AG04450 (cell line): ENCODE data around the gene COL5A2. TPM values are rescaled to one million over a fixed set of nuclear protein-coding genes. Genes with fewer than 3 reads are reported as not detected.

Experiments used
- CTCF ChIA-PET: fragments of 300-600, 350-600 bp; formaldehyde crosslinking; extraction: SDS; loops from one replicate; lab custom pipeline; 2022; ENCODE audit warnings: antibody characterized with exemption, inconsistent platforms; lab: Charles Lee
- POLR2A ChIA-PET: fragments of 350-600 bp; formaldehyde crosslinking; extraction: SDS; loops from one replicate; lab custom pipeline; 2021; ENCODE audit warnings: antibody characterized with exemption, inconsistent platforms; lab: Yijun Ruan, JAX
- DNase-seq: peaks from one replicate; pipeline ENCODE4 v3.0.0-alpha.2; 2011; ENCODE audit warnings: low read depth, low spot score
- H3K27ac ChIP-seq: one replicate; pipeline ENCODE4 v1.5.1; 2012; ENCODE audit warnings: low read depth, low read length, control low read depth
- H3K27me3 ChIP-seq: one replicate; pipeline ENCODE4 v1.6.0; 2012; ENCODE audit warnings: low read length; ENCODE audit not compliant: control insufficient read depth, insufficient read depth
- H3K4me3 ChIP-seq: 2 replicates; pipeline ENCODE4 v1.5.1; 2011; ENCODE audit warnings: mild to moderate bottlenecking, low read depth, low read length, control low read depth
- H3K9me3 ChIP-seq: 2 replicates; pipeline ENCODE4 v1.5.1; 2012; ENCODE audit warnings: low read length; ENCODE audit not compliant: control insufficient read depth, insufficient read depth
- CTCF ChIP-seq: IDR thresholded peaks from 2 replicates; pipeline ENCODE4 v1.5.1; 2011; ENCODE audit warnings: low read depth, low read length, control low read depth, inconsistent platforms
- polyA plus RNA-seq: library from polyadenylated mRNA; depleted of rRNA; stranded (reverse); fragments of >200 nt; gene quantifications from 2 replicates; pipeline ENCODE4 v1.2.3, GENCODE V29; 2011

The COL5A2 gene
- polyA plus RNA-seq, 1 experiment: 305 TPM

- ChIA-PET POLR2A (no interaction called here), CTCF (interaction anchor here (0.6 to 1.2 kb wide), 2 partner anchors 19 to 40 kb away, joined by 3 read pairs; no protein-coding TSS in a partner anchor)
- no peak for DNase-seq
- Histone ChIP-seq H3K27ac (no peak overlapping the region), H3K27me3 (no peaks in the 10 kb centered on the region), H3K9me3 (no peaks in the 10 kb centered on the region), H3K4me3 (no peak overlapping the region)
- no peak for TF ChIP-seq CTCF
Observed at GRCh38 chr2:189183170-189183569, 3.6 kb upstream of the COL5A2 start.

DNA sequence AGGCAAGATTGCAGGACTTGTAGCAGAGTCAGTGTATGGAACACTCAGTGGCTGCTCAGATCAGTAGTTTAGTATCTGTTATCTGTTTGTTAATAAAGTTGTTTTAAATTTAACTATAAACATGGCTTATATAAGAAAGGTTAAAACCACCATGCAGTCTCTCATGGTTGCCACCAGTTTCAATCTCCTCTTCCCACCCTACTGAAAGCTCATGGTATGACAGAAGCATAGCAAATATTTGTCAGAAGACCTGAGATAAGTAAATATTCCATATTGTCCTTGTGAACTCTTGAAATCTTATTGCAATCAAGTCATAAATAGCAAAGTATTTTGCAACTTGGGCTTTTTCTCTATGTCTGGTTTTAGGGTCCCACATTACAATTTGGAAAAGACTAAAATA lies 2.1 kb upstream of the COL5A2 start:
- POLR2A ChIA-PET: no interaction called here
- no peaks in the 10 kb centered on the region for H3K9me3 ChIP-seq
- no peak overlapping the region for H3K4me3 ChIP-seq
- H3K27ac ChIP-seq: no peak overlapping the region
- CTCF ChIA-PET: no interaction called here
- no peak for DNase-seq
- H3K27me3 ChIP-seq: no peaks in the 10 kb centered on the region
- no peak for TF ChIP-seq CTCF

GRCh38 chr2:189178726-189179569 lies 613 bp downstream of the COL5A2 start:
- H3K4me3 ChIP-seq: peak overlapping the region; percentile 75
- POLR2A ChIA-PET: interaction anchor here (0.6 to 2.8 kb wide), 9 partner anchors 30 to 552 kb away, joined by 3 to 14 read pairs (median 5); no protein-coding TSS in a partner anchor
- peak; percentile 42 for DNase-seq
- no peak for TF ChIP-seq CTCF
- CTCF ChIA-PET: interaction anchor here (0.6 to 3.7 kb wide), 15 partner anchors 9 to 314 kb away, joined by 3 to 27 read pairs (median 4); no protein-coding TSS in a partner anchor
- H3K27ac ChIP-seq: peak overlapping the region; percentile 82
- H3K27me3 ChIP-seq: no peaks in the 10 kb centered on the region
- peaks cover 5% of the 10 kb centered on the region; the same call in 1 of the 2 replicates for H3K9me3 ChIP-seq

GRCh38 chr2:189178054-189178453 lies 1.5 kb downstream of the COL5A2 start:
- peak overlapping the region; percentile 75 for H3K4me3 ChIP-seq
- DNase-seq: no peak

More at GRCh38 chr2:189178054-189178453, 1.5 kb downstream of the COL5A2 start:
- no peaks in the 10 kb centered on the region for H3K27me3 ChIP-seq
- peak; percentile 59 for TF ChIP-seq CTCF
- POLR2A ChIA-PET: interaction anchor here (0.7 to 2.8 kb wide), 6 partner anchors 31 to 551 kb away, joined by 3 to 14 read pairs (median 7); no protein-coding TSS in a partner anchor
- CTCF ChIA-PET: interaction anchor here (0.7 to 3.7 kb wide), 13 partner anchors 9 to 235 kb away, joined by 3 to 27 read pairs (median 4); no protein-coding TSS in a partner anchor
- peaks cover 5% of the 10 kb centered on the region; the same call in 1 of the 2 replicates for H3K9me3 ChIP-seq
- H3K27ac ChIP-seq: no peak overlapping the region
